HepG2 (cell line): ENCODE data around the gene MAPK8. TPM values are rescaled to one million over a fixed set of nuclear protein-coding genes. Genes with fewer than 3 reads are reported as not detected.

ENCODE experiments used
- ATAC-seq: fragments of 200-7000 bp; cut with Tn5 transposase; 3 replicates; pipeline ENCODE4 v1.9.1; 2020; ENCODE audit warnings: mild to moderate bottlenecking, moderate library complexity
- BruUV-seq: library from RNA; stranded (reverse); fragments of 400-500 nt; replicated peaks from 2 replicates; lab custom pipeline; 2021; lab: Mats Ljungman, UMichigan
- CTCF ChIA-PET: fragments of 300-600 bp; formaldehyde crosslinking; extraction: SDS; loops from one replicate; lab custom pipeline; 2021; ENCODE audit warnings: low total read pairs, inconsistent platforms, low intra/inter-chr PET ratio; lab: Yijun Ruan, JAX
- POLR2A ChIA-PET: fragments of 350-600 bp; sonication (Branson Sonifier 250); formaldehyde crosslinking; loops from one replicate; lab custom pipeline; 2020; ENCODE audit warnings: antibody characterized with exemption, inconsistent platforms; lab: Yijun Ruan, JAX
- DNase-seq: peaks from one replicate; pipeline ENCODE4 v3.0.0-alpha.2; 2015; ENCODE audit warnings: low spot score
- FAIRE-seq: peaks from 3 replicates; lab custom pipeline; 2011; peaks lifted over from hg19 to GRCh38; lab: Jason Lieb, UNC
- H2AFZ ChIP-seq: one replicate; pipeline ENCODE4 v1.6.1; 2011; ENCODE audit warnings: low read length, inconsistent platforms
- H3K27ac ChIP-seq: fragments of 300-600 bp; 3 replicates; pipeline ENCODE4 v1.8.0; 2011; ENCODE audit warnings: mixed run types, mild to moderate bottlenecking, mixed read lengths, low read length, inconsistent platforms; ENCODE audit not compliant: insufficient read depth; ENCODE audit errors: extremely low read length
- H3K27me3 ChIP-seq, 2 experiments: fragments of 200-600 bp in 1 of 2; 2 replicates in 1 of 2; 3 replicates in 1 of 2; pipeline versions ENCODE4 v1.6.0 to v1.8.0; 2011; ENCODE audit warnings: low read length in 2 of 2, mild to moderate bottlenecking in 2 of 2, moderate library complexity in 2 of 2, inconsistent platforms in 1 of 2; ENCODE audit not compliant: insufficient read depth in 2 of 2, control insufficient read depth in 1 of 2
- H3K36me3 ChIP-seq, 2 experiments: fragments of 200-600 bp in 1 of 2; replicated peaks in 1 of 2; 2 replicates in 1 of 2; 3 replicates in 1 of 2; pipeline versions ENCODE4 v1.5.1 to v1.8.0; 2011; ENCODE audit warnings: low read length in 2 of 2, inconsistent platforms in 1 of 2; ENCODE audit not compliant: insufficient read depth in 2 of 2, control insufficient read depth in 1 of 2
- H3K4me1 ChIP-seq: 2 replicates; pipeline ENCODE4 v1.5.1; 2012; ENCODE audit warnings: low read length, inconsistent platforms; ENCODE audit not compliant: insufficient read depth
- H3K4me2 ChIP-seq: 2 replicates; pipeline ENCODE4 v1.6.0; 2011; ENCODE audit warnings: low read depth, low read length, inconsistent platforms
- H3K4me3 ChIP-seq, 3 experiments: fragments of 200-600 bp in 1 of 3; sonication (generic), shearing (Covaris generic) in 1 of 3; replicated peaks in 1 of 3; 2 replicates each; pipeline ENCODE4 v1.5.1; 2011 to 2016; ENCODE audit warnings: low read length in 3 of 3, inconsistent platforms in 2 of 3, low read depth in 2 of 3, mild to moderate bottlenecking in 2 of 3, control low read depth in 1 of 3, mixed read lengths in 1 of 3; ENCODE audit not compliant: insufficient read depth in 1 of 3
- H3K79me2 ChIP-seq: one replicate; pipeline ENCODE4 v1.6.1; 2011; ENCODE audit warnings: low read length, inconsistent platforms; ENCODE audit not compliant: insufficient read depth
- H3K9ac ChIP-seq: 2 replicates; pipeline ENCODE4 v1.6.0; 2011; ENCODE audit warnings: mild to moderate bottlenecking, low read depth, low read length, inconsistent platforms; ENCODE audit not compliant: insufficient read depth
- H3K9me3 ChIP-seq: 2 replicates; pipeline ENCODE4 v1.5.1; 2012; ENCODE audit warnings: mild to moderate bottlenecking, low read length
- H4K20me1 ChIP-seq: 2 replicates; pipeline ENCODE4 v1.6.0; 2011; ENCODE audit warnings: inconsistent platforms, mild to moderate bottlenecking, low read length, moderate library complexity; ENCODE audit not compliant: insufficient read depth
- AGO1 ChIP-seq: fragments of 200-400 bp; formaldehyde crosslinking; IDR thresholded peaks from 2 replicates; pipeline ENCODE4 v1.6.1; 2017; ENCODE audit warnings: mild to moderate bottlenecking, low read depth, low read length, moderate library complexity; ENCODE audit not compliant: poor library complexity, severe bottlenecking
- ZNF550 ChIP-seq: sonication (generic); formaldehyde crosslinking; IDR thresholded peaks from 2 replicates; pipeline ENCODE4 v1.4.0; 2020; ENCODE audit warnings: mild to moderate bottlenecking, missing genetic modification reagents, borderline replicate concordance
- ZNF558 ChIP-seq: sonication (generic); formaldehyde crosslinking; IDR thresholded peaks from 2 replicates; pipeline ENCODE4 v1.9.0; 2022; ENCODE audit warnings: mild to moderate bottlenecking, missing genetic modification reagents, borderline replicate concordance
- WGBS: methylation state at CpG from one replicate; pipeline ENCODE4 v1.1.6; 2017; ENCODE audit warnings: low lambda C conversion rate; 5-methylcytosine and 5-hydroxymethylcytosine counted together
- in situ Hi-C: cut with HindIII; loops from 2 replicates; pipeline ENCODE4 v1.10.0; 2017; ENCODE audit warnings: low pct_unique_long_range_greater_than_20kb; ENCODE audit not compliant: extremely low pct_ligation_motif_present
- intact Hi-C: fragments of 100-400 bp; cut with micrococcal nuclease; formaldehyde crosslinking; loops from one replicate; pipeline ENCODE4 v1.10.0; 2022; ENCODE audit not compliant: unreplicated experiment
- polyA plus RNA-seq, 8 experiments: library from polyadenylated mRNA; depleted of rRNA in 3 of 8; stranded (reverse) in 7 of 8; unstranded in 1 of 8; fragments of >200 nt; fragmentation: Illumina TruSeq in 4 of 8; extraction: Trizol in 4 of 8; gene quantifications; 2 replicates each; pipeline versions ENCODE4 v1.2.1 to v1.2.3, GENCODE V29; 2011 to 2016; ENCODE audit warnings: low read depth in 4 of 8, missing spikeins in 1 of 8, mixed read lengths in 1 of 8; ENCODE audit not compliant: insufficient read depth in 1 of 8
- total RNA-seq, 5 experiments: library from RNA; depleted of rRNA; stranded (reverse); fragments of >200 nt; fragmentation: Illumina TruSeq; extraction: Trizol; gene quantifications; 2 replicates each; pipeline ENCODE4 v1.2.3, GENCODE V29; 2016; ENCODE audit warnings: low read depth in 1 of 5
- TF ChIP-seq, protein P1 (sequence below): sonication (generic); formaldehyde crosslinking; IDR thresholded peaks from 2 replicates; pipeline ENCODE4 v1.4.0; 2020; ENCODE audit warnings: low read depth, mild to moderate bottlenecking, missing genetic modification reagents
- TF ChIP-seq, protein P2 (sequence below): sonication (generic); formaldehyde crosslinking; IDR thresholded peaks from 2 replicates; pipeline ENCODE4 v1.9.0; 2021; ENCODE audit warnings: missing genetic modification reagents, borderline replicate concordance

Gene MAPK8
- total and polyA plus RNA-seq, 2 of the 13 experiments (the other 11 are each of a cell fraction or from before 2014, with no cell fraction given), result 41.6 to 47.3 TPM

- no peak for ATAC-seq
- Histone ChIP-seq H3K4me1 (peaks cover 14% of the 10 kb centered on the region), H3K27ac (no peak overlapping the region), H3K36me3 (no peaks in the 10 kb centered on the region)
- WGBS, result 47% methylated on average over 4 of the region's 4 CpGs
- DNase-seq, result no peak
- FAIRE-seq, result no peak
- POLR2A ChIA-PET, result no interaction called here
- in situ Hi-C loops, result no loop called here
- no peak for TF ChIP-seq ZNF550 (CRISPR knock-in tag)
- TF ChIP-seq, protein P1, sequence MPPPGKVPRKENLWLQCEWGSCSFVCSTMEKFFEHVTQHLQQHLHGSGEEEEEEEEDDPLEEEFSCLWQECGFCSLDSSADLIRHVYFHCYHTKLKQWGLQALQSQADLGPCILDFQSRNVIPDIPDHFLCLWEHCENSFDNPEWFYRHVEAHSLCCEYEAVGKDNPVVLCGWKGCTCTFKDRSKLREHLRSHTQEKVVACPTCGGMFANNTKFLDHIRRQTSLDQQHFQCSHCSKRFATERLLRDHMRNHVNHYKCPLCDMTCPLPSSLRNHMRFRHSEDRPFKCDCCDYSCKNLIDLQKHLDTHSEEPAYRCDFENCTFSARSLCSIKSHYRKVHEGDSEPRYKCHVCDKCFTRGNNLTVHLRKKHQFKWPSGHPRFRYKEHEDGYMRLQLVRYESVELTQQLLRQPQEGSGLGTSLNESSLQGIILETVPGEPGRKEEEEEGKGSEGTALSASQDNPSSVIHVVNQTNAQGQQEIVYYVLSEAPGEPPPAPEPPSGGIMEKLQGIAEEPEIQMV, result no peak
- no peak for TF ChIP-seq AGO1
- TF ChIP-seq, protein P2, sequence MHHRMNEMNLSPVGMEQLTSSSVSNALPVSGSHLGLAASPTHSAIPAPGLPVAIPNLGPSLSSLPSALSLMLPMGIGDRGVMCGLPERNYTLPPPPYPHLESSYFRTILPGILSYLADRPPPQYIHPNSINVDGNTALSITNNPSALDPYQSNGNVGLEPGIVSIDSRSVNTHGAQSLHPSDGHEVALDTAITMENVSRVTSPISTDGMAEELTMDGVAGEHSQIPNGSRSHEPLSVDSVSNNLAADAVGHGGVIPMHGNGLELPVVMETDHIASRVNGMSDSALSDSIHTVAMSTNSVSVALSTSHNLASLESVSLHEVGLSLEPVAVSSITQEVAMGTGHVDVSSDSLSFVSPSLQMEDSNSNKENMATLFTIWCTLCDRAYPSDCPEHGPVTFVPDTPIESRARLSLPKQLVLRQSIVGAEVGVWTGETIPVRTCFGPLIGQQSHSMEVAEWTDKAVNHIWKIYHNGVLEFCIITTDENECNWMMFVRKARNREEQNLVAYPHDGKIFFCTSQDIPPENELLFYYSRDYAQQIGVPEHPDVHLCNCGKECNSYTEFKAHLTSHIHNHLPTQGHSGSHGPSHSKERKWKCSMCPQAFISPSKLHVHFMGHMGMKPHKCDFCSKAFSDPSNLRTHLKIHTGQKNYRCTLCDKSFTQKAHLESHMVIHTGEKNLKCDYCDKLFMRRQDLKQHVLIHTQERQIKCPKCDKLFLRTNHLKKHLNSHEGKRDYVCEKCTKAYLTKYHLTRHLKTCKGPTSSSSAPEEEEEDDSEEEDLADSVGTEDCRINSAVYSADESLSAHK (CRISPR knock-in tag), result no peak
- no peak for TF ChIP-seq ZNF558 (CRISPR knock-in tag)
- TF ChIP-seq, all 625 proteins: peak for 0
- no peak overlapping the region for H3K9ac ChIP-seq
- intact Hi-C loops, result no loop called here
- H3K4me3 ChIP-seq, result no peak overlapping the region
- H3K4me2 ChIP-seq, result no peak overlapping the region
- CTCF ChIA-PET, result no interaction called here
- H2AFZ ChIP-seq, result no peak overlapping the region
- peaks cover 0 to 7% of the 10 kb centered on the region in 2 experiments; a peak in 4 of 5 replicates for H3K27me3 ChIP-seq
- no peaks in the 10 kb centered on the region for H3K79me2 ChIP-seq
- H4K20me1 ChIP-seq, result no peaks in the 10 kb centered on the region
- no TSS peak for BruUV-seq
- H3K9me3 ChIP-seq, result no peaks in the 10 kb centered on the region
Observed at GRCh38 chr10:48296576-48297098, 9.8 kb upstream of the MAPK8 start.
